CD14-positive monocyte (primary cell): Measurements from ENCODE around the gene ZNF451. TPM values are rescaled to one million over a fixed set of nuclear protein-coding genes. Genes with fewer than 3 reads are reported as not detected.

Source experiments
- DNase-seq, 3 donors: peaks; one replicate each; pipeline ENCODE4 v3.0.0-alpha.2; 2011 to 2022
- H2AFZ ChIP-seq: 2 replicates; pipeline ENCODE4 v1.6.0; 2012; ENCODE audit warnings: mild to moderate bottlenecking, low read depth, low read length, inconsistent platforms; ENCODE audit not compliant: insufficient read depth, poor library complexity, severe bottlenecking
- H3K27ac ChIP-seq, 2 donors: 1 replicate in 1 of 2; 2 replicates in 1 of 2; pipeline ENCODE4 v1.5.1; 2012 to 2013; ENCODE audit warnings: low read length in 2 of 2, control low read depth in 1 of 2, inconsistent platforms in 1 of 2, low read depth in 1 of 2, mild to moderate bottlenecking in 1 of 2
- H3K27me3 ChIP-seq, 2 donors: one replicate each; pipeline versions ENCODE4 v1.6.0 to v1.6.1; 2011 to 2013; ENCODE audit warnings: low read length in 2 of 2; ENCODE audit not compliant: control insufficient read depth in 2 of 2, insufficient read depth in 2 of 2
- H3K36me3 ChIP-seq, 2 donors: replicated peaks in 1 of 2; 1 replicate in 1 of 2; 2 replicates in 1 of 2; pipeline versions ENCODE4 v1.5.1 to v1.6.1; 2012 to 2013; ENCODE audit warnings: low read length in 2 of 2, control low read depth in 1 of 2, inconsistent platforms in 1 of 2, mild to moderate bottlenecking in 1 of 2; ENCODE audit not compliant: insufficient read depth in 2 of 2, control insufficient read depth in 1 of 2
- H3K4me1 ChIP-seq, 2 donors: 1 replicate in 1 of 2; 2 replicates in 1 of 2; pipeline versions ENCODE4 v1.5.1 to v1.6.1; 2012 to 2013; ENCODE audit warnings: low read length in 2 of 2, control low read depth in 1 of 2, inconsistent platforms in 1 of 2, mild to moderate bottlenecking in 1 of 2, moderate library complexity in 1 of 2; ENCODE audit not compliant: insufficient read depth in 2 of 2, control insufficient read depth in 1 of 2
- H3K4me2 ChIP-seq: replicated peaks from 2 replicates; pipeline ENCODE3; 2012; ENCODE audit warnings: low read length, moderate library complexity, mild to moderate bottlenecking; ENCODE audit not compliant: poor library complexity, severe bottlenecking; ENCODE audit errors: extremely low read depth
- H3K4me3 ChIP-seq, 3 experiments: fragments of 200-600 bp in 1 of 3; sonication (generic) in 1 of 3; replicated peaks in 1 of 3; 1 replicate in 2 of 3; 2 replicates in 1 of 3; pipeline ENCODE4 v1.5.1; 2011 to 2013; ENCODE audit warnings: low read length in 3 of 3, mild to moderate bottlenecking in 3 of 3, control low read depth in 2 of 3, low read depth in 2 of 3, inconsistent platforms in 1 of 3, moderate library complexity in 1 of 3
- H3K79me2 ChIP-seq: 2 replicates; pipeline ENCODE4 v1.6.0; 2012; ENCODE audit warnings: mild to moderate bottlenecking, control low read depth, inconsistent platforms, low read length, moderate library complexity; ENCODE audit not compliant: insufficient read depth
- H3K9ac ChIP-seq: 2 replicates; pipeline ENCODE4 v1.6.0; 2017; ENCODE audit warnings: low read length, mild to moderate bottlenecking; ENCODE audit not compliant: insufficient read depth, poor library complexity, severe bottlenecking
- H3K9me3 ChIP-seq, 2 donors: replicated peaks in 1 of 2; 1 replicate in 1 of 2; 2 replicates in 1 of 2; pipeline versions ENCODE4 v1.5.1 to v1.6.1; 2012 to 2013; ENCODE audit warnings: low read length in 2 of 2, control low read depth in 1 of 2; ENCODE audit not compliant: control insufficient read depth in 1 of 2, insufficient read depth in 1 of 2
- H4K20me1 ChIP-seq: 2 replicates; pipeline ENCODE4 v1.6.0; 2012; ENCODE audit warnings: mild to moderate bottlenecking, low read length, control low read depth, moderate library complexity; ENCODE audit not compliant: insufficient read depth
- H3K27ac Mint-ChIP-seq, 7 donors: one replicate each; pipeline ENCODE4 v1.8.0; 2020; ENCODE audit warnings: mild to moderate bottlenecking in 7 of 7, mixed read lengths in 7 of 7, moderate library complexity in 6 of 7, inconsistent platforms in 2 of 7
- H3K27me3 Mint-ChIP-seq, 3 donors: one replicate each; pipeline ENCODE4 v1.8.0; 2021 to 2022; ENCODE audit warnings: low read depth in 3 of 3, mild to moderate bottlenecking in 3 of 3, mixed read lengths in 3 of 3, moderate library complexity in 3 of 3, inconsistent platforms in 1 of 3
- H3K36me3 Mint-ChIP-seq, 2 donors: one replicate each; pipeline ENCODE4 v1.8.0; 2020; ENCODE audit warnings: mixed read lengths in 2 of 2, inconsistent platforms in 1 of 2, mild to moderate bottlenecking in 1 of 2
- H3K4me1 Mint-ChIP-seq: one replicate; pipeline ENCODE4 v1.8.0; 2020; ENCODE audit warnings: mild to moderate bottlenecking, mixed read lengths
- H3K4me3 Mint-ChIP-seq, 2 donors: one replicate each; pipeline ENCODE4 v1.8.0; 2020; ENCODE audit warnings: mild to moderate bottlenecking in 2 of 2, mixed read lengths in 2 of 2, moderate library complexity in 1 of 2
- H3K9me3 Mint-ChIP-seq, 7 donors: one replicate each; pipeline ENCODE4 v1.8.0; 2020 to 2022; ENCODE audit warnings: mixed read lengths in 7 of 7, mild to moderate bottlenecking in 6 of 7, moderate library complexity in 6 of 7, inconsistent platforms in 2 of 7
- CTCF ChIP-seq: fragments of 200-600 bp; IDR thresholded peaks from one replicate; pipeline ENCODE4 v1.8.0; 2022; ENCODE audit warnings: antibody characterized with exemption, mild to moderate bottlenecking
- WGBS: methylation state at CpG from one replicate; pipeline ENCODE4 v1.1.5; 2013; ENCODE audit warnings: missing lambda C conversion rate; ENCODE audit not compliant: insufficient coverage; 5-methylcytosine and 5-hydroxymethylcytosine counted together
- intact Hi-C, 2 donors: fragments of 100-400 bp; cut with micrococcal nuclease; formaldehyde crosslinking; loops; one replicate each; pipeline versions ENCODE4 v1.15.0 to v1.15.1; 2023
- polyA plus RNA-seq, 3 donors: library from polyadenylated mRNA; depleted of rRNA in 1 of 3; unstranded in 2 of 3; stranded (reverse) in 1 of 3; fragments of 300-500 nt in 2 of 3; fragments of >200 nt in 1 of 3; fragmentation: Illumina TruSeq in 2 of 3; gene quantifications; 1 replicate in 2 of 3; 2 replicates in 1 of 3; pipeline ENCODE4 v1.2.3, GENCODE V29; 2012 to 2021

Gene ZNF451
- polyA plus RNA-seq, 3 donors, result 7.9 to 22.0 (median 19.1) TPM

- Mint-ChIP-seq H3K4me1 (no peaks in the 10 kb centered on the region), H3K27ac (peak overlapping the region in 1 of 7 donors; percentile 47), H3K4me3 (no peak overlapping the region), H3K27me3 (peaks cover 0 to 2% (median 2%) of the 10 kb centered on the region in 3 donors), H3K9me3 (no peaks in the 10 kb centered on the region), H3K36me3 (peaks cover 50 to 57% of the 10 kb centered on the region in 2 donors)
- peaks cover 42 to 77% of the 10 kb centered on the region in 2 donors for H3K36me3 ChIP-seq
- H3K9me3 ChIP-seq, result no peaks in the 10 kb centered on the region
- intact Hi-C loops, result no loop called here
- H3K4me1 ChIP-seq, result no peaks in the 10 kb centered on the region
- H3K27me3 ChIP-seq, result no peaks in the 10 kb centered on the region
- DNase-seq, result no peak
- H3K4me2 ChIP-seq, result no peak overlapping the region
- no peak overlapping the region for H2AFZ ChIP-seq
- no peaks in the 10 kb centered on the region for H4K20me1 ChIP-seq
- TF ChIP-seq CTCF, result no peak
- no peak overlapping the region for H3K4me3 ChIP-seq
- H3K79me2 ChIP-seq, result no peaks in the 10 kb centered on the region
- WGBS, result no CpG with 5 or more reads among the region's 1 CpG
- H3K9ac ChIP-seq, result no peak overlapping the region
- no peak overlapping the region for H3K27ac ChIP-seq
Measured at GRCh38 chr6:57135885-57136284, 45.9 kb downstream of the ZNF451 start.

DNA sequence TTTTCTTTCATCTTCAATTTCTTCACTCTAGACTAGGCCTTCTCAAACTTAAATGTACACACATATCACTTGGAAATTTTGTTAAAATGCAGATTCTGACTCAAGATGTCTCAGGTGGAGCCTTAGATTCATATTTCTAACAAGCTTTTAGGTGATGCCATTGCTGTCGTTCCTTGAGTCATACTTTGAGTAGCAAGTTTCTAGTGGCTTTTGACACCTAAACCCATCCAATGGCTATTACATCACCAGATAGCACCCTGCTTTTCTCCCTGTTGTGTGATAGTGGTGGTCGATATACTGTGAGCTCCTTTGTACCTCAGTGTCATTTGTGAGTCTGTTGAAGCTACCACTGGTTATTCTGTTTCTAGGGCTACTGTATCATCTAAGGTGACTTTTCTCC lies 47.4 kb downstream of the ZNF451 start:
- DNase-seq, result no peak
- intact Hi-C loops, result no loop called here
- no CpG with 5 or more reads among the region's 2 CpGs for WGBS
- Histone ChIP-seq H4K20me1 (no peaks in the 10 kb centered on the region), H3K4me3 (no peak overlapping the region), H3K4me1 (no peaks in the 10 kb centered on the region), H3K4me2 (no peak overlapping the region), H3K79me2 (no peaks in the 10 kb centered on the region), H3K9me3 (no peaks in the 10 kb centered on the region), H2AFZ (no peak overlapping the region), H3K9ac (no peak overlapping the region), H3K27ac (no peak overlapping the region), H3K36me3 (peaks cover 50 to 84% of the 10 kb centered on the region in 2 donors), H3K27me3 (no peaks in the 10 kb centered on the region)
- Mint-ChIP-seq H3K4me1 (no peaks in the 10 kb centered on the region), H3K27ac (no peak overlapping the region), H3K4me3 (no peak overlapping the region), H3K27me3 (peaks cover 0 to 2% (median 2%) of the 10 kb centered on the region in 3 donors), H3K36me3 (peaks cover 57 to 62% of the 10 kb centered on the region in 2 donors), H3K9me3 (peaks cover 0 to 3% (median 0%) of the 10 kb centered on the region in 7 donors)
- TF ChIP-seq CTCF, result no peak
